GM10248 (cell line): ENCODE measurements around the gene CHSY1.

ENCODE experiments used
- CTCF ChIA-PET: fragments of 300-600 bp; sonication (Branson Sonifier 250); formaldehyde crosslinking; extraction: SDS; loops from one replicate; lab custom pipeline; 2021; ENCODE audit warnings: antibody characterized with exemption; lab: Yijun Ruan, JAX
- POLR2A ChIA-PET: fragments of 350-650 bp; sonication (Branson Sonifier 250); formaldehyde crosslinking; extraction: SDS; loops from one replicate; lab custom pipeline; 2020; ENCODE audit warnings: antibody characterized with exemption; lab: Yijun Ruan, JAX
- DNase-seq: peaks from one replicate; pipeline ENCODE4 v3.0.0; 2012; ENCODE audit errors: extremely low spot score
- TF ChIP-seq, protein P1 (sequence below): IDR thresholded peaks from 2 replicates; pipeline ENCODE4 v1.5.1; 2012; ENCODE audit warnings: mild to moderate bottlenecking, low read depth; ENCODE audit errors: extremely low read depth, missing control alignments, control extremely low read depth

CHSY1 gene

GRCh38 chr15:101138913-101139880 is 112.7 kb downstream of the CHSY1 start:
- POLR2A ChIA-PET = no interaction called here
- DNase-seq = peak; percentile 83
- TF ChIP-seq, protein P1, sequence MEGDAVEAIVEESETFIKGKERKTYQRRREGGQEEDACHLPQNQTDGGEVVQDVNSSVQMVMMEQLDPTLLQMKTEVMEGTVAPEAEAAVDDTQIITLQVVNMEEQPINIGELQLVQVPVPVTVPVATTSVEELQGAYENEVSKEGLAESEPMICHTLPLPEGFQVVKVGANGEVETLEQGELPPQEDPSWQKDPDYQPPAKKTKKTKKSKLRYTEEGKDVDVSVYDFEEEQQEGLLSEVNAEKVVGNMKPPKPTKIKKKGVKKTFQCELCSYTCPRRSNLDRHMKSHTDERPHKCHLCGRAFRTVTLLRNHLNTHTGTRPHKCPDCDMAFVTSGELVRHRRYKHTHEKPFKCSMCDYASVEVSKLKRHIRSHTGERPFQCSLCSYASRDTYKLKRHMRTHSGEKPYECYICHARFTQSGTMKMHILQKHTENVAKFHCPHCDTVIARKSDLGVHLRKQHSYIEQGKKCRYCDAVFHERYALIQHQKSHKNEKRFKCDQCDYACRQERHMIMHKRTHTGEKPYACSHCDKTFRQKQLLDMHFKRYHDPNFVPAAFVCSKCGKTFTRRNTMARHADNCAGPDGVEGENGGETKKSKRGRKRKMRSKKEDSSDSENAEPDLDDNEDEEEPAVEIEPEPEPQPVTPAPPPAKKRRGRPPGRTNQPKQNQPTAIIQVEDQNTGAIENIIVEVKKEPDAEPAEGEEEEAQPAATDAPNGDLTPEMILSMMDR = no peak
- CTCF ChIA-PET = interaction anchor here (0.8 to 2.1 kb wide), 12 partner anchors 8 to 124 kb away, joined by 3 to 8 read pairs (median 3); partner anchors contain the start of gene CHSY1

DNA sequence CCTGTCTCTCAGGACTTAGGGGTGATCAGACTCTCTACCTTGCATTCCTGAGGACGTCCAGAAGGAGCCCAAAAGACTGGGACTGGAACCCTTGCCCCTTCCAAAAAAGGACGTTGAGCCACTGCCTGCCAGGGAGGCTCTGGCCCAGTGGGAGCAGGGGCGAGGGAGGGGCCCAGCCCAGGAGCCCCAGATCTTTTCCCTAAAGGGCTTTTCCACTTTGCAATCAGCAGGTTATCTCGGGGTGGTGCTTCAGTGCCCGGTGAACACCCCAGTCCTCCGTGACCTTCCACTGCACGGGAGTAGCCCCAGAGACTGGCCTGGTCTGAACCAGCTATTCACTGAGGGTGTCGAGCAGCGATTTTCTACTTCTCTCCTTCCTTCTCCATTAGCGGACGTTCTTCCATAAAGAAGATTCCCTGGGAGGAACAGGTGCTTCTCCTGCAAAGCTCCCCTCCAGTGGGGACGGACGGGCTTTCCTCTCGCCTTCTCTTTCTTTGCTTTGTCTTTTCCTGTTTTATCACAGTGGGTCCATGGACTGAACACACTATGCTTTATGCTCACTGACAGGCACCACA is 113.7 kb downstream of the CHSY1 start:
- TF ChIP-seq, protein P1 = no peak

GRCh38 chr15:101137312-101137940 is 114.4 kb downstream of the CHSY1 start:
- no peak for DNase-seq
- POLR2A ChIA-PET = no interaction called here
- TF ChIP-seq, protein P1 = no peak
- CTCF ChIA-PET = interaction anchor here (0.9 to 1.7 kb wide), 3 partner anchors 9 to 37 kb away, joined by 3 to 8 read pairs (median 4); no protein-coding TSS in a partner anchor

More for the DNA sequence above, 113.7 kb downstream of the CHSY1 start:
- ChIA-PET CTCF (interaction anchor here (0.8 to 2.1 kb wide), 9 partner anchors 9 to 125 kb away, joined by 3 to 8 read pairs (median 3); partner anchors contain the start of gene CHSY1), POLR2A (no interaction called here)
- DNase-seq = no peak

- no peak for DNase-seq
- TF ChIP-seq, protein P1 = no peak
- POLR2A ChIA-PET = interaction anchor here (0.7 kb wide), 1 partner anchor 12 kb away, joined by 5 read pairs; no protein-coding TSS in a partner anchor
- CTCF ChIA-PET = interaction anchor here (0.9 to 1.5 kb wide), 4 partner anchors 8 to 48 kb away, joined by 3 read pairs; no protein-coding TSS in a partner anchor
Observed at GRCh38 chr15:101136381-101137268, 115.2 kb downstream of the CHSY1 start.

GRCh38 chr15:101135532-101136166 is 116.2 kb downstream of the CHSY1 start:
- CTCF ChIA-PET = interaction anchor here (1.0 to 2.2 kb wide), 4 partner anchors 15 to 43 kb away, joined by 3 to 4 read pairs (median 4); no protein-coding TSS in a partner anchor
- POLR2A ChIA-PET = no interaction called here
- peak; percentile 69 for DNase-seq
- TF ChIP-seq, protein P1 = no peak
